A549 (cell line): ENCODE results near the gene SALL3. TPM values are rescaled to one million over a fixed set of nuclear protein-coding genes. Genes with fewer than 3 reads are reported as not detected.
"Not testable (repeated sequence)": the region's sequence is repeated elsewhere in the genome, so short reads cannot be mapped to it uniquely, and the experiment has no call there.

ENCODE experiments used
- ATAC-seq, 2 experiments: fragments of 200-7000 bp in 1 of 2; fragments of >200 bp in 1 of 2; cut with Nextera tagmentation in 1 of 2; cut with Tn5 transposase in 1 of 2; 3 replicates each; pipeline versions ENCODE4 v1.8.0 to v1.9.1; 2018 to 2020; ENCODE audit warnings: mild to moderate bottlenecking in 1 of 2, moderate library complexity in 1 of 2
- CTCF ChIA-PET: fragments of 300-600 bp; sonication (Branson Sonifier 250); formaldehyde crosslinking; extraction: SDS; loops from one replicate; lab custom pipeline; 2021; ENCODE audit warnings: antibody characterized with exemption, inconsistent platforms; lab: Yijun Ruan, JAX
- POLR2A ChIA-PET: fragments of 350-600 bp; formaldehyde crosslinking; extraction: SDS; loops from one replicate; lab custom pipeline; 2021; ENCODE audit warnings: antibody characterized with exemption, inconsistent platforms; lab: Yijun Ruan, JAX
- DNase-seq, 2 experiments: peaks; one replicate each; pipeline versions ENCODE4 v3.0.0 to v3.0.0-alpha.2; 2011 to 2016; ENCODE audit warnings: low read depth in 1 of 2, low spot score in 1 of 2
- FAIRE-seq: peaks from 2 replicates; lab custom pipeline; 2011; peaks lifted over from hg19 to GRCh38; lab: Jason Lieb, UNC
- H3K27ac ChIP-seq, 2 experiments: fragments of >200 bp; sonication (Bioruptor Twin); formaldehyde crosslinking; 3 replicates each; pipeline ENCODE4 v1.5.1; 2016 to 2017
- H3K4me1 ChIP-seq: fragments of >200 bp; sonication (Bioruptor Twin); formaldehyde crosslinking; 3 replicates; pipeline ENCODE4 v1.6.1; 2016
- H3K4me2 ChIP-seq: fragments of >200 bp; sonication (Bioruptor Twin); formaldehyde crosslinking; 3 replicates; pipeline ENCODE4 v1.6.1; 2016
- H3K4me3 ChIP-seq: fragments of >200 bp; sonication (Bioruptor Twin); formaldehyde crosslinking; 3 replicates; pipeline ENCODE4 v1.5.1; 2016
- H3K9me3 ChIP-seq: fragments of >200 bp; sonication (Bioruptor Twin); formaldehyde crosslinking; 3 replicates; pipeline ENCODE4 v1.6.1; 2016
- BHLHE40 ChIP-seq: IDR thresholded peaks from 2 replicates; pipeline ENCODE4 v1.6.1; 2012; ENCODE audit warnings: low read depth, low read length, inconsistent platforms
- CBX2 ChIP-seq: fragments of 200-600 bp; sonication (generic); IDR thresholded peaks from 2 replicates; pipeline ENCODE4 v1.6.1; 2016; ENCODE audit warnings: low read depth, mild to moderate bottlenecking, borderline replicate concordance
- CEBPB ChIP-seq, 2 experiments: fragments of >200 bp in 1 of 2; sonication (Bioruptor Twin) in 1 of 2; formaldehyde crosslinking in 1 of 2; IDR thresholded peaks; 2 replicates each; pipeline ENCODE4 v1.6.1; 2012 to 2016
- CHD2 ChIP-seq: fragments of 150-350 bp; IDR thresholded peaks from 2 replicates; pipeline ENCODE4 v1.6.1; 2014; ENCODE audit warnings: low read length; ENCODE audit not compliant: partially characterized antibody
- EHF ChIP-seq: fragments of 250-450 bp; sonication (Bioruptor Pico); IDR thresholded peaks from 2 replicates; pipeline ENCODE4 v1.5.0; 2020; ENCODE audit warnings: mild to moderate bottlenecking
- EHMT2 ChIP-seq: fragments of 200-600 bp; sonication (generic); IDR thresholded peaks from 2 replicates; pipeline ENCODE4 v1.6.1; 2016; ENCODE audit warnings: antibody characterized with exemption, low read depth, mild to moderate bottlenecking, moderate library complexity
- ESRRA ChIP-seq: fragments of 150-350 bp; IDR thresholded peaks from 2 replicates; pipeline ENCODE4 v1.6.1; 2014; ENCODE audit warnings: mild to moderate bottlenecking, low read length, borderline replicate concordance
- FOSB ChIP-seq: fragments of 250-450 bp; sonication (Bioruptor Pico); IDR thresholded peaks from 2 replicates; pipeline ENCODE4 v1.5.0; 2020; ENCODE audit warnings: mild to moderate bottlenecking, moderate library complexity
- FOSL2 ChIP-seq, 2 experiments: fragments of 450-650 bp in 1 of 2; fragments of >200 bp in 1 of 2; sonication (Bioruptor Twin) in 1 of 2; formaldehyde crosslinking; IDR thresholded peaks; 2 replicates each; pipeline versions ENCODE4 v1.5.0 to v1.6.1; 2016 to 2020; ENCODE audit warnings: mild to moderate bottlenecking in 1 of 2, moderate library complexity in 1 of 2
- FOXS1 ChIP-seq: fragments of 250-450 bp; sonication (Bioruptor Pico); IDR thresholded peaks from 2 replicates; pipeline ENCODE4 v1.5.0; 2020; ENCODE audit warnings: mild to moderate bottlenecking, moderate library complexity
- HEYL ChIP-seq: fragments of 250-450 bp; sonication (Bioruptor Pico); IDR thresholded peaks from 2 replicates; pipeline ENCODE4 v1.8.0; 2021; ENCODE audit warnings: mild to moderate bottlenecking, moderate library complexity
- HOXB13 ChIP-seq: fragments of 250-450 bp; sonication (Bioruptor Pico); IDR thresholded peaks from 2 replicates; pipeline ENCODE4 v1.5.0; 2020; ENCODE audit warnings: low read depth, mild to moderate bottlenecking, moderate library complexity
- KDM1A ChIP-seq: fragments of 200-600 bp; sonication (generic); IDR thresholded peaks from 2 replicates; pipeline ENCODE4 v1.6.1; 2016; ENCODE audit warnings: low read depth, mild to moderate bottlenecking
- KDM5A ChIP-seq: fragments of 200-600 bp; sonication (generic); IDR thresholded peaks from 2 replicates; pipeline ENCODE4 v1.6.1; 2016; ENCODE audit warnings: antibody characterized with exemption, mild to moderate bottlenecking
- MAFK ChIP-seq: fragments of 450-650 bp; IDR thresholded peaks from 2 replicates; pipeline ENCODE4 v1.6.1; 2014; ENCODE audit not compliant: partially characterized antibody
- MAZ ChIP-seq: fragments of 150-350 bp; IDR thresholded peaks from 2 replicates; pipeline ENCODE4 v1.6.1; 2014; ENCODE audit warnings: antibody characterized with exemption, low read depth, low read length, borderline replicate concordance
- NPAS2 ChIP-seq: fragments of 250-450 bp; sonication (Bioruptor Pico); IDR thresholded peaks from 2 replicates; pipeline ENCODE4 v1.8.0; 2022; ENCODE audit warnings: mild to moderate bottlenecking, moderate library complexity, borderline replicate concordance
- NR3C1 ChIP-seq: fragments of >200 bp; sonication (Bioruptor Twin); formaldehyde crosslinking; IDR thresholded peaks from 3 replicates; pipeline ENCODE4 v1.6.1; 2017
- RARB ChIP-seq: fragments of 250-450 bp; sonication (Bioruptor Pico); IDR thresholded peaks from 2 replicates; pipeline ENCODE4 v1.8.0; 2021; ENCODE audit warnings: mild to moderate bottlenecking, moderate library complexity
- RNF2 ChIP-seq: fragments of 200-600 bp; sonication (generic); IDR thresholded peaks from 2 replicates; pipeline ENCODE4 v1.6.1; 2016; ENCODE audit warnings: low read depth, mild to moderate bottlenecking, antibody characterized with exemption, moderate library complexity, borderline replicate concordance
- SMC3 ChIP-seq: fragments of >200 bp; sonication (Bioruptor Twin); formaldehyde crosslinking; IDR thresholded peaks from 3 replicates; pipeline ENCODE4 v1.6.1; 2018; ENCODE audit warnings: inconsistent platforms
- TFCP2L1 ChIP-seq: fragments of 250-450 bp; sonication (Bioruptor Pico); IDR thresholded peaks from 2 replicates; pipeline ENCODE4 v1.5.0; 2021; ENCODE audit warnings: mild to moderate bottlenecking
- ZFP36 ChIP-seq: fragments of 450-650 bp; IDR thresholded peaks from 2 replicates; pipeline ENCODE4 v1.6.1; 2014; ENCODE audit warnings: borderline replicate concordance; ENCODE audit not compliant: partially characterized antibody
- WGBS: methylation state at CpG from one replicate; pipeline ENCODE4 v1.1.6; 2017; ENCODE audit errors: missing lambda C conversion rate; 5-methylcytosine and 5-hydroxymethylcytosine counted together
- polyA plus RNA-seq, 4 experiments: library from polyadenylated mRNA; depleted of rRNA in 3 of 4; stranded (reverse); fragments of >200 nt; fragmentation: RNase III in 1 of 4; extraction: RNeasy Plus Mini Kit Qiagen cat#74134 plus additional on column Dnase treatment in 1 of 4; gene quantifications; 2 replicates in 3 of 4; 3 replicates in 1 of 4; pipeline ENCODE4 v1.2.3, GENCODE V29; 2011 to 2017
- TF ChIP-seq, protein P1 (sequence below): fragments of 450-650 bp; IDR thresholded peaks from 2 replicates; pipeline ENCODE4 v1.6.1; 2014; ENCODE audit warnings: antibody characterized with exemption

Gene SALL3
- polyA plus RNA-seq, 2 of the 4 experiments (the other 2 are of a cell fraction) = not detected

GRCh38 chr18:78939105-78939504 lies 40.5 kb upstream of the SALL3 start:
- WGBS = 43% methylated on average over 5 of the region's 5 CpGs
- no peak for FAIRE-seq

GRCh38 chr18:78939734-78940494 lies 39.7 kb upstream of the SALL3 start:
- Histone ChIP-seq H3K4me1 (no peaks in the 10 kb centered on the region), H3K4me2 (no peak overlapping the region), H3K4me3 (no peak overlapping the region), H3K27ac (no peak overlapping the region), H3K9me3 (no peaks in the 10 kb centered on the region)
- ChIA-PET POLR2A (no interaction called here), CTCF (no interaction called here)
- ATAC-seq (no peak), FAIRE-seq (no peak), DNase-seq (no peak)
- WGBS = 29% methylated on average over 11 of the region's 23 CpGs
- TF ChIP-seq FOSL2 (IDR thresholded peaks at IDR 0.05) = no peak
- no peak for TF ChIP-seq FOSL2 (CRISPR knock-in tag; IDR thresholded peaks at IDR 0.05)
- no peak for TF ChIP-seq FOXS1 (CRISPR knock-in tag)
- TF ChIP-seq HEYL = no peak
- TF ChIP-seq MAFK = no peak
- TF ChIP-seq KDM5A = no peak
- TF ChIP-seq CBX2 = no peak
- TF ChIP-seq TFCP2L1 (CRISPR knock-in tag) = no peak
- no peak for TF ChIP-seq CHD2
- TF ChIP-seq KDM1A = no peak
- TF ChIP-seq NR3C1 = no peak
- TF ChIP-seq CEBPB (IDR thresholded peaks at IDR 0.05) = no peak
- no peak for TF ChIP-seq ESRRA
- no peak for TF ChIP-seq SMC3
- TF ChIP-seq, protein P1, sequence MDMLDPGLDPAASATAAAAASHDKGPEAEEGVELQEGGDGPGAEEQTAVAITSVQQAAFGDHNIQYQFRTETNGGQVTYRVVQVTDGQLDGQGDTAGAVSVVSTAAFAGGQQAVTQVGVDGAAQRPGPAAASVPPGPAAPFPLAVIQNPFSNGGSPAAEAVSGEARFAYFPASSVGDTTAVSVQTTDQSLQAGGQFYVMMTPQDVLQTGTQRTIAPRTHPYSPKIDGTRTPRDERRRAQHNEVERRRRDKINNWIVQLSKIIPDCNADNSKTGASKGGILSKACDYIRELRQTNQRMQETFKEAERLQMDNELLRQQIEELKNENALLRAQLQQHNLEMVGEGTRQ = no peak
- TF ChIP-seq EHMT2 = no peak
- TF ChIP-seq RARB = no peak
- TF ChIP-seq FOSB = no peak

More at GRCh38 chr18:78939105-78939504, 40.5 kb upstream of the SALL3 start:
- Histone ChIP-seq H3K9me3 (no peaks in the 10 kb centered on the region), H3K27ac (no peak overlapping the region), H3K4me3 (no peak overlapping the region), H3K4me1 (no peaks in the 10 kb centered on the region), H3K4me2 (no peak overlapping the region)
- CTCF ChIA-PET = interaction anchor here (0.6 to 1.2 kb wide), 3 partner anchors 19 to 413 kb away, joined by 3 read pairs; no protein-coding TSS in a partner anchor
- no peak for DNase-seq
- POLR2A ChIA-PET = no interaction called here
- ATAC-seq = no peak
- TF ChIP-seq RNF2 (no peak), BHLHE40 (no peak), KDM5A (no peak), ZFP36 (no peak), SMC3 (no peak), RARB (no peak), FOSB (no peak), CEBPB (IDR thresholded peaks at IDR 0.05) (no peak), EHF (no peak), ESRRA (no peak), HOXB13 (CRISPR knock-in tag) (no peak), NPAS2 (CRISPR knock-in tag) (no peak), TFCP2L1 (CRISPR knock-in tag) (no peak), MAZ (no peak)

- POLR2A ChIA-PET, H3K4me3 ChIP-seq, FAIRE-seq, H3K9me3 ChIP-seq, CTCF ChIA-PET, DNase-seq, H3K4me2 ChIP-seq, H3K4me1 ChIP-seq, H3K27ac ChIP-seq, ATAC-seq: not testable (repeated sequence)
- 33% methylated on average over 7 of the region's 17 CpGs for WGBS
Observed at GRCh38 chr18:78942236-78942635, 37.4 kb upstream of the SALL3 start.
